HEK293T (cell line): Measurements from ENCODE around the gene CADPS.

ENCODE experiments used
- BHLHE40 ChIP-seq: fragments of 450-650 bp; IDR thresholded peaks from 2 replicates; pipeline ENCODE4 v1.6.1; 2016; ENCODE audit warnings: mild to moderate bottlenecking, moderate library complexity, borderline replicate concordance
- ELF4 ChIP-seq: fragments of 450-650 bp; IDR thresholded peaks from 2 replicates; pipeline ENCODE4 v1.6.1; 2017; ENCODE audit warnings: antibody characterized with exemption
- FOXK2 ChIP-seq: fragments of 450-650 bp; IDR thresholded peaks from 2 replicates; pipeline ENCODE4 v1.6.1; 2016; ENCODE audit warnings: mild to moderate bottlenecking
- L3MBTL2 ChIP-seq: fragments of 450-650 bp; conservative IDR thresholded peaks from 2 replicates; pipeline ENCODE4 v1.6.1; 2016; ENCODE audit warnings: mild to moderate bottlenecking

- TF ChIP-seq ELF4: no peak
- no peak for TF ChIP-seq BHLHE40
- no peak for TF ChIP-seq L3MBTL2
- TF ChIP-seq FOXK2: no peak
Measured at GRCh38 chr3:62724503-62724902, 150.7 kb downstream of the CADPS start.
